DND-41 (cell line): ENCODE results near the gene ADGRG6.

Experiments
- ATAC-seq: fragments of 200-7000 bp; cut with Tn5 transposase; 3 replicates; pipeline ENCODE4 v1.9.1; 2021; ENCODE audit warnings: low read depth; ENCODE audit not compliant: insufficient read depth
- DNase-seq: peaks from one replicate; pipeline ENCODE4 v3.0.0-alpha.2; 2020
- H2AFZ ChIP-seq: 2 replicates; pipeline ENCODE4 v1.6.0; 2012; ENCODE audit warnings: low read depth, low read length
- H3K27ac ChIP-seq: 2 replicates; pipeline ENCODE4 v1.5.1; 2012; ENCODE audit warnings: low read length, inconsistent platforms
- H3K27me3 ChIP-seq: fragments of 200-600 bp; sonication (generic); 2 replicates; pipeline ENCODE4 v1.6.0; 2012; ENCODE audit warnings: low read length, mild to moderate bottlenecking, inconsistent platforms; ENCODE audit not compliant: insufficient read depth, poor library complexity
- H3K36me3 ChIP-seq: 2 replicates; pipeline ENCODE4 v1.5.1; 2012; ENCODE audit warnings: low read length, inconsistent platforms; ENCODE audit not compliant: insufficient read depth
- H3K4me1 ChIP-seq: 2 replicates; pipeline ENCODE4 v1.5.1; 2012; ENCODE audit warnings: mild to moderate bottlenecking, low read length; ENCODE audit not compliant: insufficient read depth
- H3K4me2 ChIP-seq: 2 replicates; pipeline ENCODE4 v1.6.0; 2012; ENCODE audit warnings: mild to moderate bottlenecking, moderate library complexity, low read length, inconsistent platforms; ENCODE audit not compliant: insufficient read depth
- H3K4me3 ChIP-seq, 2 experiments: fragments of 200-600 bp in 1 of 2; shearing (Covaris generic) in 1 of 2; 2 replicates each; pipeline ENCODE4 v1.5.1; 2012 to 2016; ENCODE audit warnings: inconsistent platforms in 2 of 2, low read length in 2 of 2, mild to moderate bottlenecking in 2 of 2, low read depth in 1 of 2, moderate library complexity in 1 of 2
- H3K79me2 ChIP-seq: 2 replicates; pipeline ENCODE4 v1.6.0; 2012; ENCODE audit warnings: low read length, inconsistent platforms; ENCODE audit not compliant: insufficient read depth
- H3K9ac ChIP-seq: 2 replicates; pipeline ENCODE4 v1.6.0; 2012; ENCODE audit warnings: low read depth, mild to moderate bottlenecking, inconsistent platforms, low read length, moderate library complexity
- H3K9me3 ChIP-seq: 2 replicates; pipeline ENCODE4 v1.5.1; 2012; ENCODE audit warnings: low read length, moderate library complexity, mild to moderate bottlenecking, inconsistent platforms; ENCODE audit not compliant: insufficient read depth, severe bottlenecking
- H4K20me1 ChIP-seq: 2 replicates; pipeline ENCODE4 v1.6.0; 2012; ENCODE audit warnings: low read length; ENCODE audit not compliant: insufficient read depth
- EZH2 ChIP-seq: IDR thresholded peaks from 3 replicates; pipeline ENCODE4 v1.6.1; 2012; ENCODE audit warnings: borderline replicate concordance, low read depth, mild to moderate bottlenecking, moderate library complexity, low read length, inconsistent platforms; ENCODE audit not compliant: severe bottlenecking
- TF ChIP-seq, protein P1 (sequence below): IDR thresholded peaks from 2 replicates; pipeline ENCODE4 v1.5.1; 2012; ENCODE audit warnings: borderline replicate concordance, low read length, moderate library complexity, mild to moderate bottlenecking; ENCODE audit not compliant: poor library complexity, severe bottlenecking; ENCODE audit errors: extremely low read depth

ADGRG6 gene

GRCh38 chr6:142297605-142297995 is 4.2 kb upstream of the ADGRG6 start:
- Histone ChIP-seq H3K27ac (no peak overlapping the region), H3K4me1 (no peaks in the 10 kb centered on the region), H3K4me2 (no peak overlapping the region), H3K4me3 (no peak overlapping the region), H4K20me1 (no peaks in the 10 kb centered on the region), H3K36me3 (no peaks in the 10 kb centered on the region), H3K9ac (no peak overlapping the region), H2AFZ (no peak overlapping the region), H3K9me3 (no peaks in the 10 kb centered on the region), H3K27me3 (no peaks in the 10 kb centered on the region), H3K79me2 (no peaks in the 10 kb centered on the region)
- no peak for DNase-seq
- TF ChIP-seq, protein P1, sequence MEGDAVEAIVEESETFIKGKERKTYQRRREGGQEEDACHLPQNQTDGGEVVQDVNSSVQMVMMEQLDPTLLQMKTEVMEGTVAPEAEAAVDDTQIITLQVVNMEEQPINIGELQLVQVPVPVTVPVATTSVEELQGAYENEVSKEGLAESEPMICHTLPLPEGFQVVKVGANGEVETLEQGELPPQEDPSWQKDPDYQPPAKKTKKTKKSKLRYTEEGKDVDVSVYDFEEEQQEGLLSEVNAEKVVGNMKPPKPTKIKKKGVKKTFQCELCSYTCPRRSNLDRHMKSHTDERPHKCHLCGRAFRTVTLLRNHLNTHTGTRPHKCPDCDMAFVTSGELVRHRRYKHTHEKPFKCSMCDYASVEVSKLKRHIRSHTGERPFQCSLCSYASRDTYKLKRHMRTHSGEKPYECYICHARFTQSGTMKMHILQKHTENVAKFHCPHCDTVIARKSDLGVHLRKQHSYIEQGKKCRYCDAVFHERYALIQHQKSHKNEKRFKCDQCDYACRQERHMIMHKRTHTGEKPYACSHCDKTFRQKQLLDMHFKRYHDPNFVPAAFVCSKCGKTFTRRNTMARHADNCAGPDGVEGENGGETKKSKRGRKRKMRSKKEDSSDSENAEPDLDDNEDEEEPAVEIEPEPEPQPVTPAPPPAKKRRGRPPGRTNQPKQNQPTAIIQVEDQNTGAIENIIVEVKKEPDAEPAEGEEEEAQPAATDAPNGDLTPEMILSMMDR = no peak
- no peak for TF ChIP-seq EZH2
- ATAC-seq = no peak

GRCh38 chr6:142297996-142298753 is 3.6 kb upstream of the ADGRG6 start:
- no peak overlapping the region for H3K27ac ChIP-seq
- no peaks in the 10 kb centered on the region for H4K20me1 ChIP-seq
- H3K4me2 ChIP-seq = no peak overlapping the region
- ATAC-seq = no peak
- H3K9ac ChIP-seq = no peak overlapping the region
- no peaks in the 10 kb centered on the region for H3K9me3 ChIP-seq
- no peak overlapping the region for H2AFZ ChIP-seq
- H3K27me3 ChIP-seq = no peaks in the 10 kb centered on the region
- TF ChIP-seq EZH2 = no peak
- TF ChIP-seq, protein P1 = no peak
- H3K36me3 ChIP-seq = no peaks in the 10 kb centered on the region
- H3K4me3 ChIP-seq = no peak overlapping the region
- H3K79me2 ChIP-seq = no peaks in the 10 kb centered on the region
- no peaks in the 10 kb centered on the region for H3K4me1 ChIP-seq
- DNase-seq = no peak

- Histone ChIP-seq H3K4me1 (no peaks in the 10 kb centered on the region), H3K27ac (no peak overlapping the region), H3K4me3 (no peak overlapping the region), H2AFZ (no peak overlapping the region), H3K9ac (no peak overlapping the region), H3K4me2 (no peak overlapping the region), H4K20me1 (no peaks in the 10 kb centered on the region), H3K27me3 (no peaks in the 10 kb centered on the region), H3K9me3 (no peaks in the 10 kb centered on the region), H3K36me3 (no peaks in the 10 kb centered on the region), H3K79me2 (no peaks in the 10 kb centered on the region)
- DNase-seq (no peak), ATAC-seq (no peak)
- no peak for TF ChIP-seq EZH2
- TF ChIP-seq, protein P1 = no peak
Measured at GRCh38 chr6:142300302-142300701, 1.5 kb upstream of the ADGRG6 start.
